Measurements from ENCODE around the gene ANKEF1. TPM values are rescaled to one million over a fixed set of nuclear protein-coding genes. Genes with fewer than 3 reads are reported as not detected.

ANKEF1 gene
- total RNA-seq, 3 donors from 2014 or later: 3.5 to 6.7 (median 6.1) TPM

DNA sequence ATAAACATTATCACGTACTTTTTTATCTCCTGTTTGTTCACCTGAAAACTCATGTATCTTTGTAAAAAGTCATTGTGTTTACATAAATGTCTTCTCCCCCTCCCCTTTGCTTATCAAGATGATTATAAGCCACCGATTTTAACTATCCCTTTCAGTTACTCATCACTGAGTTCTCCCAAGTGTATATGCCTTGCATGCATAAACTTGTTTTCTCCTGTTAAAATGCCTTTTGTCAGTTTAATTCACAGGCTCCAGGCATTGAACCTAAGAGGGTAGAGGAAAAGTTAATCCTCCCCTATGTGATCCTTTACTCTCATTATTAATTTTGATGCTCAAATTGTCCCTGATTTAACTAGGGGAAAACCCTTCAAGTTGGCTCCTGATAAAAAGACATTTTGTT, 24.2 kb downstream of the ANKEF1 start:
- no peak for ATAC-seq
- TF ChIP-seq, protein P1, sequence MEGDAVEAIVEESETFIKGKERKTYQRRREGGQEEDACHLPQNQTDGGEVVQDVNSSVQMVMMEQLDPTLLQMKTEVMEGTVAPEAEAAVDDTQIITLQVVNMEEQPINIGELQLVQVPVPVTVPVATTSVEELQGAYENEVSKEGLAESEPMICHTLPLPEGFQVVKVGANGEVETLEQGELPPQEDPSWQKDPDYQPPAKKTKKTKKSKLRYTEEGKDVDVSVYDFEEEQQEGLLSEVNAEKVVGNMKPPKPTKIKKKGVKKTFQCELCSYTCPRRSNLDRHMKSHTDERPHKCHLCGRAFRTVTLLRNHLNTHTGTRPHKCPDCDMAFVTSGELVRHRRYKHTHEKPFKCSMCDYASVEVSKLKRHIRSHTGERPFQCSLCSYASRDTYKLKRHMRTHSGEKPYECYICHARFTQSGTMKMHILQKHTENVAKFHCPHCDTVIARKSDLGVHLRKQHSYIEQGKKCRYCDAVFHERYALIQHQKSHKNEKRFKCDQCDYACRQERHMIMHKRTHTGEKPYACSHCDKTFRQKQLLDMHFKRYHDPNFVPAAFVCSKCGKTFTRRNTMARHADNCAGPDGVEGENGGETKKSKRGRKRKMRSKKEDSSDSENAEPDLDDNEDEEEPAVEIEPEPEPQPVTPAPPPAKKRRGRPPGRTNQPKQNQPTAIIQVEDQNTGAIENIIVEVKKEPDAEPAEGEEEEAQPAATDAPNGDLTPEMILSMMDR (IDR thresholded peaks at IDR 0.05): no peak
- Histone ChIP-seq H3K9me3 (no peaks in the 10 kb centered on the region), H3K4me3 (no peak overlapping the region), H3K4me1 (ENCODE audit: low read depth) (no peaks in the 10 kb centered on the region), H3K36me3 (ENCODE audit: low read depth) (no peaks in the 10 kb centered on the region)
- intact Hi-C loops (cut with DNase I, micrococcal nuclease): no loop called here
- no peak for DNase-seq

DNA sequence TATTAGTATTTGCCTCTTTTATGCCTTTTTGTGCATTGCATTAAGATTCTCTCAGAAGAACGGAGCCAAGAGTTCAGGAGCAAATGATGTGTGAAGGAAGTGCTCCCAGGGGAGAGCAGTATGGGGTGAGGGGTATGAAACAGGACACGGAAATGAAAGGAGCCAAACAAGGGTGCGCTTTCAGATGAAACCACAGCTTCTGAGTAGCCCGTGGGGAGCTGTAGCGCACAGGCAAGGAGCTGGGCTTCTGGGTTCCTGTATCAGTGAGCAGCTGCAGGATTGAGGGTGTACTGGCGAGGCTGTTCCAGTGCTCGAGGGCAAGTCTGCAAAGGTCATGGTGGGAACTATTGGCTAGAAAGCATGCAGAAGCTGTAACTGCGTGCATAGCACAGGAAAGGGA, 25.4 kb downstream of the ANKEF1 start:
- no peak for ATAC-seq
- TF ChIP-seq, protein P1 (IDR thresholded peaks at IDR 0.05): no peak
- DNase-seq: no peak
- intact Hi-C loops (cut with DNase I, micrococcal nuclease): no loop called here
- H3K36me3 ChIP-seq (ENCODE audit: low read depth): no peaks in the 10 kb centered on the region
- H3K4me1 ChIP-seq (ENCODE audit: low read depth): no peaks in the 10 kb centered on the region
- no peak overlapping the region for H3K4me3 ChIP-seq
- H3K9me3 ChIP-seq: no peaks in the 10 kb centered on the region

DNA sequence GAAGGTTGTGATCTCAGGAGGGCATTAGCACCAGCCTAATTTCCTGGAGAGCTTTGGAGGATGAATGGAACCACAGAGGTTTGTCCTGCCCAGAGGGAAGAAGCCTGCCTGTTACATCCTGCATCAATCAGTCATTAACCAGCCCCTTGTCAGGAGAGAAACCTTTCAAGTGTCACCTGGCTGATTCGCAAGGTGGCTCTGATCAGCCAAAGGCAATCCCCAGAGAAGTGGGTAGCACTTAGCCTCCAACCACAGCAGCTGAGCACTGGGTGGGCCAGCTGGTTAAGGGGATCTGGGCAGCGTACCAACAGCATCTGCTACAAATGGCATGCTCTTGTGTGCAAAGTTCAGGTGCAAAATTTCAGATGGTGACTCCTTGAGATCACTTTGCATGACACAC, 26.9 kb downstream of the ANKEF1 start:
- H3K36me3 ChIP-seq (ENCODE audit: low read depth): no peaks in the 10 kb centered on the region
- no peak for DNase-seq
- intact Hi-C loops (cut with DNase I, micrococcal nuclease): no loop called here
- TF ChIP-seq, protein P1 (IDR thresholded peaks at IDR 0.05): no peak
- H3K9me3 ChIP-seq: no peaks in the 10 kb centered on the region
- ATAC-seq: no peak
- no peaks in the 10 kb centered on the region for H3K4me1 ChIP-seq (ENCODE audit: low read depth)
- no peak overlapping the region for H3K4me3 ChIP-seq

DNA sequence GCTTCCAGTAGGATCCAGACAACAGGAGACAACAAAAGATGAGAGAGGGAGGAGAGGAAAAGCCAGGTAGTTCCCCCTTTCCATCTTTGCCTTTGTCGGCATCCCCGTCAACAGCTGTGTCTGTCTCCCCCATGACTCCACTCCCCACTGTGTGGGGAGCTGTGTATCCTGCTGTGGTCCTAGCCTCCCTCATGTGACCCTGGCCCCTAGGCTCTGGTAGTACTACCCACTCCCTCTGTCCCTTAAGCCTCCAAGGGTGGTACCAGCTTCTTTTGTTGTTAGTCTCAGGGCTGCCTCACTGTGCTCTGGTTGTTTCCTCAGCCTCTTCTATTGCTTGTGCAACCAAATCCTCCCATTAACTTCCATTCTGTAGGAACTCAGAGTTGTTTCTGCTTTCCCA, 28.7 kb downstream of the ANKEF1 start:
- ATAC-seq: no peak
- no peaks in the 10 kb centered on the region for H3K36me3 ChIP-seq (ENCODE audit: low read depth)
- no peaks in the 10 kb centered on the region for H3K9me3 ChIP-seq
- no peak for DNase-seq
- H3K4me1 ChIP-seq (ENCODE audit: low read depth): no peaks in the 10 kb centered on the region
- intact Hi-C loops (cut with DNase I, micrococcal nuclease): no loop called here
- no peak overlapping the region for H3K4me3 ChIP-seq
- TF ChIP-seq, protein P1 (IDR thresholded peaks at IDR 0.05): no peak

DNA sequence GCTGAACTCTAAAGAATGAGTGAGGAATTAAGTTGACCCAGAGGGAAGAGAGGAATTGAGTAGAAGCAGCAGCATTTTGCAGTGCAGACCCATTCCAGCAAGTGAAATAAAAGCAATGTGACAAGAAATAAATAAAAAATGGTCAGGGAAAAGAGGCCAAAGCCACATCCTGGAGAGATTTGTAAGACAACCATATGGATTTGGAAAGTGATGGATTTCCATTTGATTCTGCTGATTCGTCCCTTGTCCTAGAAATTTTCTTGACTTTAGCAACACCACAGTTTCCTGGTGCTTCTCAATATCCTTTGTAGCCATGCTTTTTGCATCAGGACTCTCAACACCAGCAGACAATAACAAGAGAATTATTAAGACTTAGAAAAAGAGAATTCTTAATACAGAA, 29.8 kb downstream of the ANKEF1 start:
- Histone ChIP-seq H3K36me3 (ENCODE audit: low read depth) (no peaks in the 10 kb centered on the region), H3K4me1 (ENCODE audit: low read depth) (no peaks in the 10 kb centered on the region), H3K4me3 (no peak overlapping the region), H3K9me3 (no peaks in the 10 kb centered on the region)
- intact Hi-C loops (cut with DNase I, micrococcal nuclease): no loop called here
- TF ChIP-seq, protein P1 (IDR thresholded peaks at IDR 0.05): no peak
- DNase-seq (no peak), ATAC-seq (no peak)

DNA sequence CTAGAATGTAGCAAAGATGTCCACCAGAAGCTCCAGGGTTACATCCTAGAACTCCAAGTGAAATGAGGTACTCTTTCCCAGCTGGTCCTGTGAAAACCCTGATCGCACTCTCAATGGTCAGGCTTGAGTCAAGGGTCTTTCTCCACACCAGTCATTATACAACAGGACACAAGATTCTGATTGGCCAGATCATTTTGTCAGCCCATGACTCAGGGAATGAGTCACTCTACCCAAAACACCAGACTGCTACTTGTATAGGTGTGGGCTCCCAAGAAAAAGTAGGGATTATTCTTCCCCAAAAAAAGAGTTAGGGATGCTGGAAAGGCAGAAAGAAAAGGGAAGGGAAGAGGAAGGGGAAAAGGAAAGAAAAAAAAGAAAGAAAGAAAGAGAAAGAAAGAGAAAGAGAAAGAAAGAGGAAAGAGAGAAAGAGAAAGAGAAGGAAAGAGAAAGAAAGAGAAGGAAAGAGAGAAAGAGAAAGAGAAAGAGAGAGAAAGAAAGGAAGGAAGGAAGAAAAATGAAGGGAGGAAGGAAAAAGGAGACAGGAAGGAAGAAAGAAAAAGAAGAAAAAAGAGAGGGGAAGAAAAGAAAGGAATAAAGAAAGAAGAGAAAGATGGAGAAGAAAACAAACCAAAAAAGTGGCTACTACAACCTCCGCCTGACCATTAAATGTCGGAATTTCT, 30.5 kb downstream of the ANKEF1 start:
- Histone ChIP-seq H3K36me3 (ENCODE audit: low read depth) (no peaks in the 10 kb centered on the region), H3K4me3 (no peak overlapping the region), H3K9me3 (no peaks in the 10 kb centered on the region), H3K4me1 (ENCODE audit: low read depth) (no peaks in the 10 kb centered on the region)
- no peak for DNase-seq
- TF ChIP-seq, protein P1 (IDR thresholded peaks at IDR 0.05): no peak
- ATAC-seq: no peak
- intact Hi-C loops (cut with DNase I, micrococcal nuclease): no loop called here

All from mucosa of descending colon (tissue), 3 donors.